Heart left ventricle (tissue), 16 donors: Measurements from ENCODE around the gene PIM2. TPM values are rescaled to one million over a fixed set of nuclear protein-coding genes. Genes with fewer than 3 reads are reported as not detected.

Experiments used
- ATAC-seq, 4 donors: fragments of 200-7000 bp; cut with Tn5 transposase; one replicate each; pipeline ENCODE4 v1.9.1; 2020 to 2022; ENCODE audit warnings: moderate library complexity in 4 of 4, mild to moderate bottlenecking in 3 of 4, moderate number of reproducible peaks in 1 of 4
- DNase-seq, 5 donors: peaks; one replicate each; pipeline ENCODE4 v3.0.0-alpha.2; 2020
- H3K27ac ChIP-seq, 12 donors: fragments of 200-600 bp; sonication (generic) in 4 of 12; one replicate each; pipeline versions ENCODE4 v1.5.0 to v1.8.0; 2016 to 2022; ENCODE audit warnings: mild to moderate bottlenecking in 2 of 12
- H3K27me3 ChIP-seq, 9 donors: fragments of 200-600 bp; sonication (generic) in 2 of 9; one replicate each; pipeline versions ENCODE4 v1.5.1 to v1.8.0; 2016 to 2022; ENCODE audit warnings: mild to moderate bottlenecking in 3 of 9
- H3K36me3 ChIP-seq, 9 donors: fragments of 200-600 bp; sonication (generic) in 2 of 9; one replicate each; pipeline versions ENCODE4 v1.5.0 to v1.8.0; 2018 to 2022; ENCODE audit warnings: mild to moderate bottlenecking in 2 of 9
- H3K4me1 ChIP-seq, 12 donors: fragments of 200-600 bp; sonication (generic) in 4 of 12; one replicate each; pipeline versions ENCODE4 v1.5.0 to v1.8.0; 2016 to 2022; ENCODE audit warnings: mild to moderate bottlenecking in 3 of 12
- H3K4me3 ChIP-seq, 12 donors: fragments of 200-600 bp; sonication (generic) in 4 of 12; one replicate each; pipeline versions ENCODE4 v1.5.0 to v1.8.0; 2017 to 2022; ENCODE audit warnings: mild to moderate bottlenecking in 9 of 12, moderate library complexity in 4 of 12
- H3K9me3 ChIP-seq, 12 donors: fragments of 200-600 bp; sonication (generic) in 4 of 12; one replicate each; pipeline versions ENCODE4 v1.5.0 to v1.8.0; 2016 to 2022; ENCODE audit warnings: mild to moderate bottlenecking in 1 of 12
- CTCF ChIP-seq, 12 donors: fragments of 200-600 bp; sonication (generic) in 4 of 12; IDR thresholded peaks; one replicate each; pipeline versions ENCODE4 v1.5.0 to v1.8.0; 2018 to 2022; ENCODE audit warnings: antibody characterized with exemption in 12 of 12, mild to moderate bottlenecking in 5 of 12
- POLR2A ChIP-seq, 2 donors: fragments of 450-650 bp; IDR thresholded peaks; one replicate each; pipeline ENCODE4 v1.6.1; 2017; ENCODE audit warnings: antibody characterized with exemption in 2 of 2, mild to moderate bottlenecking in 2 of 2, moderate library complexity in 2 of 2
- WGBS, 4 donors: extraction: QIAGEN DNeasy Blood & Tissue Kit in 2 of 4; methylation state at CpG; one replicate each; pipeline versions ENCODE4 v1.1.5 to v1.1.7; 2013 to 2018; 5-methylcytosine and 5-hydroxymethylcytosine counted together
- intact Hi-C, 10 donors: fragments of 100-400 bp; cut with DNase I; formaldehyde crosslinking; loops; one replicate each; pipeline versions ENCODE4 v1.11.1 to v1.14.2; 2022
- polyA plus RNA-seq, 2 donors: library from polyadenylated mRNA; stranded (reverse); fragments of 200-250 nt; gene quantifications; one replicate each; pipeline ENCODE4 v1.2.3, GENCODE V29; 2013
- total RNA-seq, 9 donors: library from RNA; depleted of rRNA in 2 of 9; stranded (reverse); fragments of >200 nt in 2 of 9; fragmentation: NEBNext Ultra II Directional in 3 of 9; extraction: Animal tissue kit (Norgen Biotek cat#: 25700) in 3 of 9; gene quantifications; one replicate each; pipeline versions ENCODE4 v1.1.0 to v1.2.4, GENCODE V29; 2016 to 2023
- donor health status: ischemic (EF 13 %, LVEDD 7.1; RV severe dilation, severe dysfunction).
- donor health status: healthy with polysubstance abuse.
- donor health status: DM: no; HTN: yes; CAD: no.
- donor health status: DM: no; HTN: no; CAD: no.
- donor health status: ischemic (EF 25% LVEDD 6.9; RV normal size, moderate dysfunction).
- donor health status: ischemic (EF 25% LVEDD 5.7; RV mildly dilated, moderate dysfunction).
- donor health status: healthy.
- donor health status: DM: yes; HTN: yes; CAD: no.
- donor health status: ischemic (EF 35%, LVEDD 5.7; RV mildly dilated, moderate dysfunction).
- donor health status: nonischemic (EF 11% LVEDD 7.7; RV severe dilation, severe dysfunction).
- donor health status: DM: yes; HTN: yes; CAD: no.
- donor health status: PGD.
- donor health status: ischemic (EF 29% LVEDD 5.4; RV normal size, mild dysfunction).
- donor health status: nonischemic (EF 23%, LVEDD 6.1; RV moderate dilation, normal function).

PIM2 gene
- total and polyA plus RNA-seq, 11 donors, result 2.0 to 13.3 (median 3.5) TPM

GRCh38 chrX:48899078-48899410 is 19.8 kb downstream of the PIM2 start:
- intact Hi-C loops, result loop anchor here in 5 of 10 donors (2.0 to 10.0 kb wide), 4 partner anchors 18 to 204 kb away; partner anchors contain the start of genes HDAC6 (in 3 of the 5) and SUV39H1 (in 1 of the 5)
- H3K36me3 ChIP-seq, result peaks cover 0 to 43% (median 32%) of the 10 kb centered on the region in 9 donors
- peaks cover 0 to 10% (median 0%) of the 10 kb centered on the region in 12 donors for H3K9me3 ChIP-seq
- H3K27ac ChIP-seq, result peak overlapping the region in 1 of 12 donors; percentile 94
- peaks cover 0 to 20% (median 10%) of the 10 kb centered on the region in 12 donors for H3K4me1 ChIP-seq
- H3K27me3 ChIP-seq, result peaks cover 0 to 3% (median 0%) of the 10 kb centered on the region in 9 donors
- ATAC-seq, result no peak
- TF ChIP-seq POLR2A (IDR thresholded peaks at IDR 0.05) (no peak), CTCF (IDR thresholded peaks at IDR 0.05) (no peak)
- 81 to 94% (median 90%) methylated on average over 8 of the region's 8 CpGs for WGBS, 4 donors
- H3K4me3 ChIP-seq, result no peak overlapping the region
- DNase-seq, result no peak

- peak; percentile 95 to 98 (median 96) for ATAC-seq
- intact Hi-C loops, result loop anchor here in 5 of 10 donors (2.0 to 10.0 kb wide), 4 partner anchors 19 to 203 kb away; partner anchors contain the start of genes HDAC6 (in 3 of the 5) and SUV39H1 (in 1 of the 5)
- WGBS, 4 donors, result 0 to 55% (median 17%) methylated on average over 30 to 49 of the region's 49 CpGs
These were observed 21.1 kb downstream of the PIM2 start, which contains the start of the genes PQBP1 and TIMM17B for GRCh38 chrX:48897625-48898306. Gene PQBP1 (plus strand): TSS chrX:48897930. CDS start chrX:48898510, 580 bp downstream. Gene TIMM17B (minus strand): TSS chrX:48897768. CDS start chrX:48897749, 19 bp downstream.

GRCh38 chrX:48897157-48897624 is 21.6 kb downstream of the PIM2 start:
- peak overlapping the region; percentile 33 to 88 (median 77) for H3K4me3 ChIP-seq
- intact Hi-C loops, result loop anchor here in 5 of 10 donors (10.0 kb wide), 3 partner anchors 92 to 202 kb away; partner anchors contain the start of genes HDAC6 (in 3 of the 5) and SUV39H1 (in 1 of the 5)
- peak overlapping the region; percentile 89 to 97 (median 94) for H3K27ac ChIP-seq
- H3K4me1 ChIP-seq, result peaks cover 0 to 20% (median 10%) of the 10 kb centered on the region in 12 donors
- peaks cover 0 to 10% (median 0%) of the 10 kb centered on the region in 12 donors for H3K9me3 ChIP-seq
- WGBS, 4 donors, result 0 to 42% (median 17%) methylated on average over 14 to 38 of the region's 38 CpGs
- DNase-seq (peak; percentile 74 to 83 (median 78)), ATAC-seq (peak; percentile 21 to 76 (median 62))
- TF ChIP-seq POLR2A (IDR thresholded peaks at IDR 0.05) (no peak), CTCF (IDR thresholded peaks at IDR 0.05) (no peak)
- peaks cover 0 to 38% (median 22%) of the 10 kb centered on the region in 9 donors for H3K36me3 ChIP-seq
- H3K27me3 ChIP-seq, result no peaks in the 10 kb centered on the region

More at GRCh38 chrX:48897625-48898306, 21.1 kb downstream of the PIM2 start, which contains the start of the genes PQBP1 and TIMM17B:
- peak within 1 kb of the TSS; percentile 33 to 88 (median 77) for H3K4me3 ChIP-seq
- peaks cover 0 to 10% (median 0%) of the 10 kb centered on the region in 12 donors for H3K9me3 ChIP-seq
- H3K27ac ChIP-seq, result peak within 1 kb of the TSS; percentile 89 to 97 (median 94)
- TF ChIP-seq CTCF (IDR thresholded peaks at IDR 0.05), result no peak
- peak in 1 of 2 donors; percentile 86 for TF ChIP-seq POLR2A (IDR thresholded peaks at IDR 0.05)
- peaks cover 0 to 20% (median 10%) of the 10 kb centered on the region in 12 donors for H3K4me1 ChIP-seq
- H3K36me3 ChIP-seq, result peaks cover 0 to 44% (median 25%) of the 10 kb centered on the region in 9 donors
- peak; percentile 90 to 94 (median 92) for DNase-seq
- peaks cover 0 to 3% (median 0%) of the 10 kb centered on the region in 9 donors for H3K27me3 ChIP-seq
